GM12874 (cell line): ENCODE measurements around the gene SURF4.

ENCODE experiments used
- TF ChIP-seq, protein P1 (sequence below): IDR thresholded peaks from 2 replicates; pipeline ENCODE4 v1.5.1; 2011; ENCODE audit warnings: low read depth, mild to moderate bottlenecking, control low read depth, low read length, moderate library complexity; ENCODE audit not compliant: insufficient read depth

The SURF4 gene

DNA sequence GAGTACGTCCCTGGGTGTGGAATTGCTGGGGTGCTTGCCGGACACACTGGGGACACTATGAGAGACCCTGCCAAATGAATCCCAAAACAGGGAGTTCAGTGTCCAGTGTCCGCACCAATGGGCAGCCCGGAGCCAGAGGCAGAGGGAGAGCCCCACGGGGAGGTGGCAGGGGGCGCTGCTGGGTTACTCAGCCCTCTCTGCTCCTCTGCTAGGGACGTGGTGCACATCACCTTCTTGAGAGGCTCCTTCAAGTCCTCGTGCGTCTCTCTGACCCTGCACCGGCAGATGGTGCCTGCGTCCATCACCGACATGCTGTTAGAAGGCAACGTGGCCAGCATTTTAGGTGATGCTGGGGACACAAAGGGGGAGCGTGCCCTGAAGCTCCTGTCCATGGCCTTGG, 21.1 kb upstream of the SURF4 start:
- TF ChIP-seq, protein P1, sequence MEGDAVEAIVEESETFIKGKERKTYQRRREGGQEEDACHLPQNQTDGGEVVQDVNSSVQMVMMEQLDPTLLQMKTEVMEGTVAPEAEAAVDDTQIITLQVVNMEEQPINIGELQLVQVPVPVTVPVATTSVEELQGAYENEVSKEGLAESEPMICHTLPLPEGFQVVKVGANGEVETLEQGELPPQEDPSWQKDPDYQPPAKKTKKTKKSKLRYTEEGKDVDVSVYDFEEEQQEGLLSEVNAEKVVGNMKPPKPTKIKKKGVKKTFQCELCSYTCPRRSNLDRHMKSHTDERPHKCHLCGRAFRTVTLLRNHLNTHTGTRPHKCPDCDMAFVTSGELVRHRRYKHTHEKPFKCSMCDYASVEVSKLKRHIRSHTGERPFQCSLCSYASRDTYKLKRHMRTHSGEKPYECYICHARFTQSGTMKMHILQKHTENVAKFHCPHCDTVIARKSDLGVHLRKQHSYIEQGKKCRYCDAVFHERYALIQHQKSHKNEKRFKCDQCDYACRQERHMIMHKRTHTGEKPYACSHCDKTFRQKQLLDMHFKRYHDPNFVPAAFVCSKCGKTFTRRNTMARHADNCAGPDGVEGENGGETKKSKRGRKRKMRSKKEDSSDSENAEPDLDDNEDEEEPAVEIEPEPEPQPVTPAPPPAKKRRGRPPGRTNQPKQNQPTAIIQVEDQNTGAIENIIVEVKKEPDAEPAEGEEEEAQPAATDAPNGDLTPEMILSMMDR, result peak; percentile 34; the same call in 1 of the 2 replicates

DNA sequence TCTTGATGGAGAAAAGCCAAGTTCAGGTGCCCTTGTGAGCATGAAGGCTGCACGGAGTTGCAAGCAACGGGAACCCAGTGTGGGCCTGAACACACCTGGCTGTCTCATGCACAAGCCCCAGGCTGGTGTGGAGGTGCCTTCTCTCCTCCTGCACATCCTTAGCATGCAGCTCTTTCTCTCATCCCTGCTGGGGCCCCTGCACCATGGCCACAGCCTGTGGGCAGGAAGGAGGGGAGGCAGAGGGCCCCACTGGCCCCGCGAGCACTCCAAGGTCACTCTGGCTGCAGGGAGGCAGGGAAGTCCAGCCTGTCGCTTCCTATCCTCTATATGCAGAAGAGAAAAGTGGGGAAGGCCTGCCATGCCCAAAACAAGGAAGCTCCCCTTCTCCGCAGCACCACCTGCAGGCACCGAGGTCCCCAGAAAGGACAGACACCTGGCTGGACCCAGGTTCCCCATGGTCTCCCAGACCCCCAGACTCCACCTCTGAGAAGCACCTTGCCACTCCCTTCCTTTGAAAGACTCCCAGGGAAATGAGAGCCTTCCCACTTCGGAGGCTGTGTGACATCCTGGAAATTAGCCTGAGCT, 18.9 kb upstream of the SURF4 start:
- TF ChIP-seq, protein P1, result no peak

DNA sequence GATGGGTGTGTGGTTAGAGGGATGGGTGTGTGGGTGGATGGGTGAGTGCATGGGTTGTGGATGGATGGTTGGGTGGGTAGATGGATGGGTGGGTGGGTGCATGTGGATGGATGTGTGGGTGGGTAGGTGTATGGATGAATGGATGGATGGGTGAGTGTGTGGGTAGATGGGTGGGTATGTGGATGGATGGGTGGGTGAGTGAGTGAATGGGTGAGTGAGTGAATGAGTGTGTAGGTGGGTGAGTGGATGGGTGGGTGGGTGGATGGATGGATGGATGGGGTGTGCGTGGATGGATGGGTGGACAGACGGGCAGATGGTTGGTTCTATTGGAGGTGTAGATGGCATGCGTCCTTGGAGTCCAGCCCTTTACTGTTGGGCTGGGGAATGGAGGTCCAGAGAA, 17.5 kb upstream of the SURF4 start:
- TF ChIP-seq, protein P1, result no peak

DNA sequence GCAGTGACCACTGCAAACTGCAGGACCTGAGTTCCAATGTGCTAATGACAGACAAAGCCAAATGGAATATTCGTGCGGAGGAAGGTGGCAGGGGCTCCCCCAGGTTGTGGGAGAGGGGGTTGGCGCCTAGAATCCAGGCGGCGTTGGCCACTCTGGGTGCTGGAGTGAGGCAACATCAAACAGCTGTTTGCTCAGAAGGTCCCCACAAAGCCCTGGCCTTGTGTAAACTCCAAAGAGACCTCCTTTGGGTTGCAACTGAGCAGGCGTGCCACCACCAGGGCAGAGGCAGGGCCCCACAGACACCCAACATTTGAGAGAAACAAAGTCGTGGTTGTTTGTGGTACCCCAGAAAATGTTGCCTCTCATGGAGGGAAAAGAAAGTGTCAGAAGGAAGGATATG, 14.9 kb upstream of the SURF4 start:
- TF ChIP-seq, protein P1, result no peak

DNA sequence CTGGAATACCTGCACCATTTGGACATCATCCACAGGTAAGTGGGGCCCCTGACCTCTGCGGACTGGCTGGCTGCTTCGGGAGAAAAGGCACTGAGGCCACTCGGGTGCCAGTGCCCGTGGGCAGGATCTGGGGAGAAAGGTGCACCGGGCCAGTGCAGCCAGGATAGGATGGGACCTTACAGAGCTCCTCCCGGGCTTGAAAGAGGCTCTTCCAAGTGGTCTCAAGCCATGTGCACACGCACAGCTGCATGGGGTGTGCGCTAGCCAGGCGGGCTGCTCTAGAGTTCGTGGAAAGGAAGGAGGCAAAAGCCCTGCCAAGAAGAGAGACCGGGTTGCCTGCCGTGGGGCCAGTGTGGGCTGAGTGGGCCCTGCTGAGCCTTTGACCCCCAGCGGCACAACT, 13.7 kb upstream of the SURF4 start:
- TF ChIP-seq, protein P1, result no peak

DNA sequence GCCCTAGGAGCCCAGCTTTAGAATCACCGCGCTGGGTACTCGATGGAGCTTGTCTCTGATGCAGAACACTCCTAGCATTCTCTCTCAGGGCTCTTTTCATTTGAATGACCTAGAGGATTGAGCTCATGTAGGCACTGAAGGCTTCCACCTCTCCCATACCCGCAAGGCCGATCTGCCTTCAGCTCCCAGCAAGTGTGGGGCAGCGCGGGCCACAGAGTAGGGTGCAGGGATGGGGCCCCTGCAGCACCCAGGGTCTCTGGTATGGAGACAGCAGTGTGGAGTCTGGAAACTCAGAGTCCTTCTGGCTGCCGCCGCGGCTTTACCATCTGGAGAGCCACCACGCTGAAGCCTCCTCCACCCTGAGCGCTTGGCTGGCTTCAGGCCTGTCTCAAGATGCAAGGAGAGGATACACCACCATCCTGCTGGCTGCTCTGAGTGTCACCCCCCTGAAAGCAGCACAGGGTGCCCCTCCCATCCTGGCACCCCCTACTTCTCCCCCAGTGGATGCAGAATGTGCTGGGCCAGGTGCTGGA, 13.2 kb upstream of the SURF4 start:
- TF ChIP-seq, protein P1, result no peak

DNA sequence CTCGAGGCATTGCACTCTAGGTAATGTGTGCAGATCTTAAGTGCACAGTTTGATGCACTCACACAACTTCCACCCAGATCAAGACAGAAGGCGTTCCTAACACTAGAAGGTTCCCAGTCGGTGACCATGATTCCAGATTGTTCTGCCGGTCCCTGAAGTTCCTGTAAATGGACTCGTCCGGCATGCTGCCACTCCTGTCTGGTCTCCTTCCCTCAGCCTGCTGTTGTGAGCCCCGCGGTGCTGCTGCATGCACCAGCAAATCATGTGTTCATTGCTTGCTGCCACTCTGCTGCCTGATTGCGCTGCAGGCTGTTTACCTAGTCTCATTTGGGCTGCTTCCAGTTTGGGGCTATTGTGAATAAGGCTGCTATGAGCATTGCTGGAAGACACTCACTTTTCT, 11.8 kb upstream of the SURF4 start:
- TF ChIP-seq, protein P1, result no peak

DNA sequence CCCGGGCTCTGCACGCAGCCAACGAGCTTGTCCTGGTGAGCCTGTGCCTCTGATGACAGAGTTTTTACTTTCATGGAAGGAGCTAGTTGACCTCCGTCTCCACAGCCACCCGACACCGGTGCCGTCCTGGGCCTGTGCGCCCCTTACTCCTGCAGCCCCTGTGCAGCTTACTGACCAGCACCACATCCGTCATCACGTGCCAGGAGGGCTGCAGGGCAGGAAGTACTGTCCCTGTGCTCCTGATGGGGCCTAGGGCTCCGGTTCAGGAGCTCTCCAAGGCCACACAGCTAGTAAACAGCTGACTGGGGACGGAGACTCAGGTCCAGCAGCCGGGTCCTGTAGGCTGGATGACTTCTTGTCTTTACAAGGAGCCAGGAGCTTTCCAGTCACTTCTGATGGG, 10.5 kb upstream of the SURF4 start:
- TF ChIP-seq, protein P1, result no peak
